Neural progenitor cell (in vitro differentiated cells): ENCODE results near the gene MERTK.

Experiments used
- CTCF ChIP-seq: fragments of 200-600 bp; sonication (generic); IDR thresholded peaks from 2 replicates; pipeline ENCODE4 v1.5.1; 2017; ENCODE audit warnings: antibody characterized with exemption, mild to moderate bottlenecking
- EZH2 ChIP-seq: fragments of 200-600 bp; sonication (generic); IDR thresholded peaks from 2 replicates; pipeline ENCODE4 v1.6.1; 2017; ENCODE audit warnings: antibody characterized with exemption, mild to moderate bottlenecking, moderate library complexity

DNA sequence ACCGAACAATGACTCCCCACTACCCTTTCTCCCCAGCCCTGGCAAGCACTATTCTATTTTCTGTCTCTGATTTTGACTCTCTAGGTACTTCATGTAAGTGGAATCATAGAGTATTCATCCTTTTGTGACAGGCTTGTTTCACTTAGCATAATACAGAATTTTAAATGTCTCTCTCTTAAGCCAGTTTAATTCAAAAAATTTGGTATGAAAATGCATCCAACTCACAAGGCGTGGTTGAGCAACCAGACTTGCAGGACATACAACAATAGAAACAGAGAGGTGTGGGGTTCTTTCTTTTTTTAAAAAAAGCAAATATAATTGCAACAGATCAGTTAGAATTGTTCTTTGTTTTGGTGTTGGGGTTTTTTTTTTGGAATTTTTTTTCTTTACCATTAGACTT is 109.1 kb downstream of the MERTK start:
- no peak for TF ChIP-seq CTCF
- TF ChIP-seq EZH2, result no peak
